Activated CD4-positive, alpha-beta T cell treated with anti-CD3 and anti-CD28 coated beads, Interleukin-2, amount 10 ng/mL, durations not matched to agents 7 days and 5 days (primary cell): Measurements from ENCODE around the gene ANKRD2. TPM values are rescaled to one million over a fixed set of nuclear protein-coding genes. Genes with fewer than 3 reads are reported as not detected.
A peak's percentile ranks its signal among the peaks of the same experiment; 100 is the strongest.
"Not testable (repeated sequence)": the region's sequence is repeated elsewhere in the genome, so short reads cannot be mapped to it uniquely, and the experiment has no call there.

Source experiments
- CTCF ChIA-PET: fragments of 350-600 bp; sonication (Branson Sonifier 250); formaldehyde crosslinking; loops from one replicate; lab custom pipeline; 2021; ENCODE audit warnings: antibody characterized with exemption; lab: Charles Lee
- POLR2A ChIA-PET: fragments of 350-600 bp; sonication (Branson Sonifier 250); formaldehyde crosslinking; loops from one replicate; lab custom pipeline; 2021; ENCODE audit warnings: antibody characterized with exemption; lab: Charles Lee
- DNase-seq: peaks from one replicate; pipeline ENCODE4 v3.0.0-alpha.2; 2020
- H3K27ac Mint-ChIP-seq: one replicate; pipeline ENCODE4 v1.8.0; 2021; ENCODE audit warnings: mild to moderate bottlenecking, moderate library complexity, mixed read lengths
- H3K27me3 Mint-ChIP-seq: one replicate; pipeline ENCODE4 v1.8.0; 2021; ENCODE audit warnings: mixed read lengths
- H3K36me3 Mint-ChIP-seq: one replicate; pipeline ENCODE4 v1.8.0; 2021; ENCODE audit warnings: low read depth, mixed read lengths
- H3K4me1 Mint-ChIP-seq: one replicate; pipeline ENCODE4 v1.8.0; 2021; ENCODE audit warnings: mixed read lengths
- H3K4me3 Mint-ChIP-seq: one replicate; pipeline ENCODE4 v1.8.0; 2021; ENCODE audit warnings: mild to moderate bottlenecking, moderate library complexity, mixed read lengths
- H3K9me3 Mint-ChIP-seq: one replicate; pipeline ENCODE4 v1.8.0; 2021; ENCODE audit warnings: mixed read lengths
- total RNA-seq, 2 experiments: library from RNA; stranded (reverse); gene quantifications; one replicate each; pipeline ENCODE4 v1.2.3, GENCODE V29; 2021

ANKRD2 gene
- total RNA-seq, 2 experiments from 2014 or later: 0.37 TPM; not detected in 1

- no peaks in the 10 kb centered on the region for H3K36me3 Mint-ChIP-seq
- H3K9me3 Mint-ChIP-seq: no peaks in the 10 kb centered on the region
- POLR2A ChIA-PET: no interaction called here
- no peak overlapping the region for H3K27ac Mint-ChIP-seq
- peaks cover 4% of the 10 kb centered on the region for H3K4me1 Mint-ChIP-seq
- H3K4me3 Mint-ChIP-seq: no peak overlapping the region
- H3K27me3 Mint-ChIP-seq: no peaks in the 10 kb centered on the region
- CTCF ChIA-PET: interaction anchor here (1.3 kb wide), 1 partner anchor 15 kb away, joined by 5 read pairs; no protein-coding TSS in a partner anchor
- no peak for DNase-seq
Observed at GRCh38 chr10:97549587-97550322, 22.8 kb upstream of the ANKRD2 start.

- CTCF ChIA-PET: interaction anchor here (1.1 to 1.3 kb wide), 2 partner anchors 16 to 143 kb away, joined by 3 to 5 read pairs; no protein-coding TSS in a partner anchor
- Mint-ChIP-seq H3K27ac (no peak overlapping the region), H3K4me3 (no peak overlapping the region), H3K36me3 (no peaks in the 10 kb centered on the region), H3K9me3 (peaks cover 3% of the 10 kb centered on the region), H3K27me3 (no peaks in the 10 kb centered on the region), H3K4me1 (peaks cover 4% of the 10 kb centered on the region)
- POLR2A ChIA-PET: interaction anchor here (0.6 kb wide), 1 partner anchor 53 kb away, joined by 8 read pairs; no protein-coding TSS in a partner anchor
- DNase-seq: no peak
Observed at GRCh38 chr10:97550336-97551149, 22.0 kb upstream of the ANKRD2 start.

- Mint-ChIP-seq H3K27me3 (no peaks in the 10 kb centered on the region), H3K9me3 (peaks cover 5% of the 10 kb centered on the region), H3K4me3 (no peak overlapping the region), H3K4me1 (peaks cover 4% of the 10 kb centered on the region), H3K27ac (no peak overlapping the region), H3K36me3 (no peaks in the 10 kb centered on the region)
- ChIA-PET CTCF (interaction anchor here (1.1 to 1.6 kb wide), 2 partner anchors 12 to 143 kb away, joined by 3 to 6 read pairs; no protein-coding TSS in a partner anchor), POLR2A (interaction anchor here (0.6 kb wide), 1 partner anchor 54 kb away, joined by 8 read pairs; no protein-coding TSS in a partner anchor)
- DNase-seq: no peak
Observed at GRCh38 chr10:97551271-97551670, 21.3 kb upstream of the ANKRD2 start.

GRCh38 chr10:97553575-97554031, 19.0 kb upstream of the ANKRD2 start:
- DNase-seq: peak; percentile 69

GRCh38 chr10:97554336-97554735, 18.2 kb upstream of the ANKRD2 start:
- H3K27ac Mint-ChIP-seq, H3K36me3 Mint-ChIP-seq, H3K4me3 Mint-ChIP-seq, H3K9me3 Mint-ChIP-seq, H3K4me1 Mint-ChIP-seq, DNase-seq, H3K27me3 Mint-ChIP-seq, POLR2A ChIA-PET: not testable (repeated sequence)
- CTCF ChIA-PET: interaction anchor here (0.5 to 2.1 kb wide), 12 partner anchors 10 to 310 kb away, joined by 3 to 8 read pairs (median 4); partner anchors contain the start of genes ANKRD2 and HOGA1

More at GRCh38 chr10:97553575-97554031, 19.0 kb upstream of the ANKRD2 start:
- Mint-ChIP-seq H3K36me3 (no peaks in the 10 kb centered on the region), H3K4me3 (no peak overlapping the region), H3K9me3 (peaks cover 5% of the 10 kb centered on the region), H3K4me1 (peaks cover 4% of the 10 kb centered on the region), H3K27ac (no peak overlapping the region), H3K27me3 (no peaks in the 10 kb centered on the region)
- POLR2A ChIA-PET: no interaction called here
- CTCF ChIA-PET: interaction anchor here (0.5 to 2.1 kb wide), 15 partner anchors 9 to 541 kb away, joined by 3 to 8 read pairs (median 4); partner anchors contain the start of genes ANKRD2 and HOGA1

DNA sequence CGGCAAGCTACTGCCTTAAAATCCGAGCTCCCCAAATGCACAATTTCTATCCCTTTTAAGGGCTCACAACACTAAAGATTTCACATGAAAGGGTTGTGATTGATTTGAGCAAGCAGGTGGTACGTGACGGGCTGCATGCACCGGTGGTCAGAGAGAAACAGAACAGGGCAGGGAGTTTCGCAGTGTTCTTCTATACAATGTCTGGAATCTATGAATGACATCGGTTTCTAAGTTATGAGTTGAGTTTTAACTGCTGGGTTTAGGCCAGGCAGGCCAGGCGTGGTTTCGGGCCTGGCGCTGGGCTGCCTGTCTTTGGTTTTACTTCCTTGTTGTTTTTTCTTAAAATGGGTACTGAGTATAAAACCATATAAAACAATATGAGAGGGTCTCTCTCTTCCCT, 17.0 kb upstream of the ANKRD2 start:
- H3K36me3 Mint-ChIP-seq, H3K4me1 Mint-ChIP-seq, H3K27me3 Mint-ChIP-seq, H3K27ac Mint-ChIP-seq, POLR2A ChIA-PET, H3K4me3 Mint-ChIP-seq, DNase-seq, H3K9me3 Mint-ChIP-seq: not testable (repeated sequence)
- CTCF ChIA-PET: interaction anchor here (2.0 kb wide), 1 partner anchor 13 kb away, joined by 8 read pairs; no protein-coding TSS in a partner anchor

- CTCF ChIA-PET, H3K9me3 Mint-ChIP-seq, H3K27ac Mint-ChIP-seq, H3K4me3 Mint-ChIP-seq, POLR2A ChIA-PET, H3K36me3 Mint-ChIP-seq, H3K27me3 Mint-ChIP-seq, H3K4me1 Mint-ChIP-seq, DNase-seq: not testable (repeated sequence)
Observed at GRCh38 chr10:97560731-97561381, 11.7 kb upstream of the ANKRD2 start.

DNA sequence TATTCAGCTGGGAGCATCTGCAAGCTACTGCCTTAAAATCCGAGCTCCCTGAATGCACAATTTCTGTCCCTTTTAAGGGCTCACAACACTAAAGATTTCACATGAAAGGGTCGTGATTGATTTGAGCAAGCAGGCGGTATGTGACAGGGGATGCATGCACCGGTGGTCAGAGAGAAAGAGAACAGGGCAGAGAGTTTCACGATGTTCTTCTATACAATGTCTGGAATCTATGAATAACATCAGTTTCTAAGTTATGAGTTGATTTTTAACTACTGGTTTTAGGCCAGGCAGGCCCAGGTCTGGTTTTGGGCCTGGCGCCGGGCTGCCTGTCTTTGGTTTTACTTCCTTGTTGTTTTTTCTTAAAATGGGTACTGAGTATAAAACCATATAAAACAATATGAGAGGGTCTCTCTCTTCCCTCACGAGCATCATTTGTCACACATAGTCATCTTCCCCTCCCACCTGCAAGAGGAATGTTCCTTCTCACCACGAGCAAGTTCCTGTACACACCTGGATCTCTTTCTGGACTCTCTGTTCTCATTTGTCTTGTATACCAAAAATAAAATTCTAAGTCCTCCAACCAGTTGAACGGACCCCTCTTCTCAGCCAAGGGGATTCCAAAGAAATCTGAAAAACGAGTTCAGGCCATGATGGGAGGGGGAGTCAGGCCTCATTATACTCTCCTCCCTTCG, 11.0 kb upstream of the ANKRD2 start:
- H3K27ac Mint-ChIP-seq: not testable (repeated sequence)

DNA sequence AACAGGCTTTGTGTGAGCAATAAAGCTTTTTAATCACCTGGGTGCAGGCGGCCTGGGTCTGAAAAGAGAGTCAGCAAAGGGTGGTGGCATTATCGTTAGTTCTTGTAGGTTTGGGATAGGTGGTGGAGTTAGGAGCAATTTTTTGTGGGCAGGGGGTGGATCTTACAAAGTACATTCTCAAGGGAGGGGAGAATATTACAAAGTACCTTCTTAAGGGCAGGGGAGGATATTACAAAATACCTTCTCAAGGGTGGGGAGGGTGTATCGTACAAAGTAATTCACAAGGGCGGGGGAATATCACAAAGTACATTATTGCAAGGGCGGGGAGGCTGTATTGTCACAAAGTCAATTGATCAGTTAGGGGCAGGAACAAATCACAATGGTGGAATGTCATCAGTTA, 10.2 kb upstream of the ANKRD2 start:
- DNase-seq, POLR2A ChIA-PET, H3K27ac Mint-ChIP-seq, H3K4me3 Mint-ChIP-seq, H3K36me3 Mint-ChIP-seq, H3K27me3 Mint-ChIP-seq, CTCF ChIA-PET, H3K4me1 Mint-ChIP-seq, H3K9me3 Mint-ChIP-seq: not testable (repeated sequence)

More for the DNA sequence above, 11.0 kb upstream of the ANKRD2 start:
- H3K27me3 Mint-ChIP-seq, H3K36me3 Mint-ChIP-seq, DNase-seq, POLR2A ChIA-PET, H3K9me3 Mint-ChIP-seq, H3K4me3 Mint-ChIP-seq, CTCF ChIA-PET, H3K4me1 Mint-ChIP-seq: not testable (repeated sequence)

GRCh38 chr10:97563337-97563736, 9.2 kb upstream of the ANKRD2 start:
- POLR2A ChIA-PET: no interaction called here
- CTCF ChIA-PET: no interaction called here
- H3K27ac Mint-ChIP-seq: no peak overlapping the region
- H3K36me3 Mint-ChIP-seq: no peaks in the 10 kb centered on the region
- no peaks in the 10 kb centered on the region for H3K27me3 Mint-ChIP-seq
- H3K4me1 Mint-ChIP-seq: peaks cover 3% of the 10 kb centered on the region
- H3K4me3 Mint-ChIP-seq: no peak overlapping the region
- H3K9me3 Mint-ChIP-seq: peaks cover 3% of the 10 kb centered on the region
- no peak for DNase-seq

- H3K4me3 Mint-ChIP-seq: no peak overlapping the region
- H3K9me3 Mint-ChIP-seq: peaks cover 3% of the 10 kb centered on the region
- DNase-seq: no peak
- H3K36me3 Mint-ChIP-seq: no peaks in the 10 kb centered on the region
- no peaks in the 10 kb centered on the region for H3K27me3 Mint-ChIP-seq
- no peak overlapping the region for H3K27ac Mint-ChIP-seq
- peaks cover 3% of the 10 kb centered on the region for H3K4me1 Mint-ChIP-seq
- POLR2A ChIA-PET: no interaction called here
- CTCF ChIA-PET: interaction anchor here (0.6 kb wide), 1 partner anchor 17 kb away, joined by 4 read pairs; no protein-coding TSS in a partner anchor
Observed at GRCh38 chr10:97564776-97565175, 7.8 kb upstream of the ANKRD2 start.
